ENCODE data around the gene SEMA5A. TPM values are rescaled to one million over a fixed set of nuclear protein-coding genes. Genes with fewer than 3 reads are reported as not detected.

The SEMA5A gene
- total and polyA plus RNA-seq, 7 donors: 0.24 to 3.9 (median 0.66) TPM

- Histone ChIP-seq H3K9me3 (no peaks in the 10 kb centered on the region), H3K4me1 (no peaks in the 10 kb centered on the region), H3K27ac (no peak overlapping the region), H3K27me3 (ENCODE audit: insufficient read depth in 3 of 3, low read length in 2 of 3) (no peaks in the 10 kb centered on the region), H3K4me3 (no peak overlapping the region), H3K36me3 (ENCODE audit: insufficient read depth in 1 of 2, low read depth in 1 of 2) (no peaks in the 10 kb centered on the region)
- DNase-seq: no peak
- TF ChIP-seq CTCF (IDR thresholded peaks at IDR 0.05): no peak
- no peak for ATAC-seq
- intact Hi-C loops (cut with DNase I): no loop called here
- 93 to 95% (median 93%) methylated on average over 16 of the region's 16 CpGs for WGBS, 3 donors
Measured at GRCh38 chr5:9122528-9122927, 423.3 kb downstream of the SEMA5A start.

GRCh38 chr5:9121597-9121996 is 424.3 kb downstream of the SEMA5A start:
- ATAC-seq (no peak), DNase-seq (no peak)
- Histone ChIP-seq H3K4me3 (no peak overlapping the region), H3K4me1 (no peaks in the 10 kb centered on the region), H3K27ac (no peak overlapping the region), H3K9me3 (no peaks in the 10 kb centered on the region), H3K27me3 (ENCODE audit: insufficient read depth in 3 of 3, low read length in 2 of 3) (no peaks in the 10 kb centered on the region), H3K36me3 (ENCODE audit: insufficient read depth in 1 of 2, low read depth in 1 of 2) (no peaks in the 10 kb centered on the region)
- 72 to 83% (median 78%) methylated on average over 1 of the region's 1 CpG for WGBS, 3 donors
- TF ChIP-seq CTCF (IDR thresholded peaks at IDR 0.05): no peak
- intact Hi-C loops (cut with DNase I): no loop called here

DNA sequence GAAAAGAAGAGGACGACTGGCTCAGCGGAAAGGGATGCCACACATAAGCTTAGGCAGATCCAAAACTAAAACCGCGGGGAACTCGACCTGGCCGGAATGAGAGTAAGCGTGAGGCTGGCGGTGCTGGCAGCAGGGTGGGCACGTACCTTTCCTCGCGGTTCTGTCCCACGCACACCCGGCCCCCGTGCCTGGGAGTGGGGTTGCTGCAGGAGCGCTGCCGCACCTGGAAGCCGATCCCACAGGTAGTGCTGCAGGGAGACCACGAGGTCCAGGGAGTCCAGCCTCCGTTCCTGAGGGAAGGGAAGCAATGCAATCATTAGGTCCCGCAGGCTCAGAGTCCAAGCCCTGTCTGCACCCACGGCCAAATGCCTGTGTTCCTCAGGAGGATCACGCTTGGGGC is 427.0 kb downstream of the SEMA5A start:
- ATAC-seq (no peak), DNase-seq (no peak)
- intact Hi-C loops (cut with DNase I): no loop called here
- H3K27ac ChIP-seq: no peak overlapping the region
- TF ChIP-seq CTCF (IDR thresholded peaks at IDR 0.05): no peak
- H3K4me1 ChIP-seq: no peaks in the 10 kb centered on the region
- WGBS, 3 donors: 86 to 89% (median 88%) methylated on average over 22 of the region's 22 CpGs
- H3K4me3 ChIP-seq: no peak overlapping the region
- H3K36me3 ChIP-seq (ENCODE audit: insufficient read depth in 1 of 2, low read depth in 1 of 2): no peaks in the 10 kb centered on the region
- no peaks in the 10 kb centered on the region for H3K27me3 ChIP-seq (ENCODE audit: insufficient read depth in 3 of 3, low read length in 2 of 3)
- peaks cover 5% of the 10 kb centered on the region for H3K9me3 ChIP-seq

GRCh38 chr5:9115093-9115492 is 430.8 kb downstream of the SEMA5A start:
- Histone ChIP-seq H3K27me3 (ENCODE audit: insufficient read depth in 3 of 3, low read length in 2 of 3) (no peaks in the 10 kb centered on the region), H3K4me1 (no peaks in the 10 kb centered on the region), H3K9me3 (peaks cover 5% of the 10 kb centered on the region), H3K4me3 (no peak overlapping the region), H3K36me3 (ENCODE audit: insufficient read depth in 1 of 2, low read depth in 1 of 2) (no peaks in the 10 kb centered on the region), H3K27ac (no peak overlapping the region)
- DNase-seq (no peak), ATAC-seq (no peak)
- intact Hi-C loops (cut with DNase I): no loop called here
- no peak for TF ChIP-seq CTCF (IDR thresholded peaks at IDR 0.05)
- WGBS, 3 donors: 55 to 74% (median 59%) methylated on average over 1 of the region's 1 CpG

GRCh38 chr5:9112520-9113291 is 433.2 kb downstream of the SEMA5A start:
- WGBS, 3 donors: 78 to 84% (median 79%) methylated on average over 4 of the region's 4 CpGs
- no peak for DNase-seq
- no peak for ATAC-seq

More at GRCh38 chr5:9112520-9113291, 433.2 kb downstream of the SEMA5A start:
- Histone ChIP-seq H3K27me3 (ENCODE audit: insufficient read depth in 3 of 3, low read length in 2 of 3) (no peaks in the 10 kb centered on the region), H3K4me1 (no peaks in the 10 kb centered on the region), H3K36me3 (ENCODE audit: insufficient read depth in 1 of 2, low read depth in 1 of 2) (no peaks in the 10 kb centered on the region), H3K9me3 (peaks cover 5% of the 10 kb centered on the region), H3K27ac (no peak overlapping the region), H3K4me3 (no peak overlapping the region)
- TF ChIP-seq CTCF (IDR thresholded peaks at IDR 0.05): no peak
- intact Hi-C loops (cut with DNase I): no loop called here
